ENCODE results near the gene BTAF1. TPM values are rescaled to one million over a fixed set of nuclear protein-coding genes. Genes with fewer than 3 reads are reported as not detected.

BTAF1 gene
- total and polyA plus RNA-seq, 10 of the 15 experiments (the other 5 are each of a cell fraction or from before 2014, with no cell fraction given): 11.8 to 157 (median 55.5) TPM

DNA sequence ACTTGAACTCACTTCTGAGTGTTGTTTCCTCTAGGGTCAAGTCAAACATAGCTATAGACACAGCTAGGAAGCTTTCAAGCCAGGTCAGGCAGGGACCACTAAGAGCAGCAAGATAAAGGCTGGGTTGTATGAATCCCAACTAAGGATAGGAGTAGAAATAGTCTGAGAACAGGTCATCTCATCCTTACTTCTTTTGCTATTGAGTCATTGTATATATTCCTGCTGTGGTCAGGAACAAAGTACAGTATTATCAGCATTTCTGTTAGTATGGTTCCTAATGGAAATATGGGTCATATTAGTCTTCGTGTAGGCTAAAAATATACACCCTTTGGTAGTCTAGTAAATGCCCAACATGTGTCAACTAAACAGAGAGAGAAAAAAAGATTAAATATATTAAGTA is 145.3 kb downstream of the BTAF1 start:
- ChIA-PET SMC1A (ENCODE audit: uncharacterized antibody, unreplicated experiment) (interaction anchor here (1.4 kb wide), 1 partner anchor 16 kb away, joined by 3 read pairs; no protein-coding TSS in a partner anchor), POLR2A (no interaction called here), CTCF (no interaction called here), RAD21 (ENCODE audit: unreplicated experiment) (no interaction called here)
- Histone ChIP-seq H3K9me3 (replicated peaks; ENCODE audit: control insufficient read depth, insufficient read depth, low read length) (no peaks in the 10 kb centered on the region), H3K4me1 (ENCODE audit: control insufficient read depth, insufficient read depth, low read length) (no peaks in the 10 kb centered on the region), H2AFZ (ENCODE audit: control insufficient read depth, low read depth, low read length) (no peak overlapping the region), H3K36me3 (ENCODE audit: control insufficient read depth in 2 of 2, insufficient read depth in 2 of 2, low read length in 1 of 2) (no peaks in the 10 kb centered on the region), H3K4me2 (ENCODE audit: control insufficient read depth, insufficient read depth) (no peak overlapping the region), H3K9ac (ENCODE audit: control insufficient read depth, insufficient read depth, low read length) (no peak overlapping the region), H3K4me3 (no peak overlapping the region), H3K27me3 (replicated peaks in 1 of 2; ENCODE audit: control insufficient read depth in 2 of 2, insufficient read depth in 2 of 2, low read length in 1 of 2) (no peaks in the 10 kb centered on the region), H3K27ac (ENCODE audit: control insufficient read depth, insufficient read depth) (no peak overlapping the region), H3K79me2 (ENCODE audit: control insufficient read depth, insufficient read depth, low read length) (no peaks in the 10 kb centered on the region), H4K20me1 (ENCODE audit: control insufficient read depth, insufficient read depth) (no peaks in the 10 kb centered on the region)
- no peak for TF ChIP-seq CHD2 (IDR thresholded peaks at IDR 0.05; ENCODE audit: borderline replicate concordance, low read depth, low read length)
- no peak for TF ChIP-seq MTA2 (IDR thresholded peaks at IDR 0.05; ENCODE audit: low read depth)
- TF ChIP-seq, protein P1, sequence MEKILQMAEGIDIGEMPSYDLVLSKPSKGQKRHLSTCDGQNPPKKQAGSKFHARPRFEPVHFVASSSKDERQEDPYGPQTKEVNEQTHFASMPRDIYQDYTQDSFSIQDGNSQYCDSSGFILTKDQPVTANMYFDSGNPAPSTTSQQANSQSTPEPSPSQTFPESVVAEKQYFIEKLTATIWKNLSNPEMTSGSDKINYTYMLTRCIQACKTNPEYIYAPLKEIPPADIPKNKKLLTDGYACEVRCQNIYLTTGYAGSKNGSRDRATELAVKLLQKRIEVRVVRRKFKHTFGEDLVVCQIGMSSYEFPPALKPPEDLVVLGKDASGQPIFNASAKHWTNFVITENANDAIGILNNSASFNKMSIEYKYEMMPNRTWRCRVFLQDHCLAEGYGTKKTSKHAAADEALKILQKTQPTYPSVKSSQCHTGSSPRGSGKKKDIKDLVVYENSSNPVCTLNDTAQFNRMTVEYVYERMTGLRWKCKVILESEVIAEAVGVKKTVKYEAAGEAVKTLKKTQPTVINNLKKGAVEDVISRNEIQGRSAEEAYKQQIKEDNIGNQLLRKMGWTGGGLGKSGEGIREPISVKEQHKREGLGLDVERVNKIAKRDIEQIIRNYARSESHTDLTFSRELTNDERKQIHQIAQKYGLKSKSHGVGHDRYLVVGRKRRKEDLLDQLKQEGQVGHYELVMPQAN (conservative IDR thresholded peaks at IDR 0.05): no peak
- no peak for TF ChIP-seq SUZ12 (IDR thresholded peaks at IDR 0.05; ENCODE audit: unreplicated experiment)
- TF ChIP-seq CBX5 (IDR thresholded peaks at IDR 0.05; ENCODE audit: low read depth): no peak
- TF ChIP-seq TCF7 (IDR thresholded peaks at IDR 0.05; ENCODE audit: borderline replicate concordance): no peak
- TF ChIP-seq PAX8 (IDR thresholded peaks at IDR 0.05): no peak
- TF ChIP-seq, protein P2, sequence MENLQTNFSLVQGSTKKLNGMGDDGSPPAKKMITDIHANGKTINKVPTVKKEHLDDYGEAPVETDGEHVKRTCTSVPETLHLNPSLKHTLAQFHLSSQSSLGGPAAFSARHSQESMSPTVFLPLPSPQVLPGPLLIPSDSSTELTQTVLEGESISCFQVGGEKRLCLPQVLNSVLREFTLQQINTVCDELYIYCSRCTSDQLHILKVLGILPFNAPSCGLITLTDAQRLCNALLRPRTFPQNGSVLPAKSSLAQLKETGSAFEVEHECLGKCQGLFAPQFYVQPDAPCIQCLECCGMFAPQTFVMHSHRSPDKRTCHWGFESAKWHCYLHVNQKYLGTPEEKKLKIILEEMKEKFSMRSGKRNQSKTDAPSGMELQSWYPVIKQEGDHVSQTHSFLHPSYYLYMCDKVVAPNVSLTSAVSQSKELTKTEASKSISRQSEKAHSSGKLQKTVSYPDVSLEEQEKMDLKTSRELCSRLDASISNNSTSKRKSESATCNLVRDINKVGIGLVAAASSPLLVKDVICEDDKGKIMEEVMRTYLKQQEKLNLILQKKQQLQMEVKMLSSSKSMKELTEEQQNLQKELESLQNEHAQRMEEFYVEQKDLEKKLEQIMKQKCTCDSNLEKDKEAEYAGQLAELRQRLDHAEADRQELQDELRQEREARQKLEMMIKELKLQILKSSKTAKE (IDR thresholded peaks at IDR 0.05; ENCODE audit: low read depth, poor library complexity, severe bottlenecking): no peak
- no peak for TF ChIP-seq SREBF2 (IDR thresholded peaks at IDR 0.05; ENCODE audit: low read length)
- no peak for TF ChIP-seq ZSCAN29 (IDR thresholded peaks at IDR 0.05)
- TF ChIP-seq EZH2 (IDR thresholded peaks at IDR 0.05; ENCODE audit: borderline replicate concordance, control insufficient read depth, low read depth, low read length): no peak
- no peak for TF ChIP-seq KDM1A (IDR thresholded peaks at IDR 0.05; ENCODE audit: borderline replicate concordance)
- TF ChIP-seq MEF2A (IDR thresholded peaks at IDR 0.05; ENCODE audit: insufficient read depth, low read depth, low read length): no peak
- in situ Hi-C loops (cut with MboI): no loop called here
- no peak for DNase-seq (ENCODE audit: low read depth, low spot score)
- ATAC-seq: no peak
- FAIRE-seq: no peak
- no TSS peak for BruUV-seq (replicated peaks)
- 50% methylated on average over 1 of the region's 1 CpG for whole genome bisulfite sequencing (ENCODE audit: insufficient coverage, insufficient replicate concordance, low lambda C conversion rate, missing lambda C conversion rate)
- intact Hi-C loops (cut with micrococcal nuclease; ENCODE audit: unreplicated experiment): no loop called here

All from GM12878 (cell line).